ENCODE data around the gene SLC35A5. TPM values are rescaled to one million over a fixed set of nuclear protein-coding genes. Genes with fewer than 3 reads are reported as not detected.

Gene SLC35A5
- total and polyA plus RNA-seq, 4 donors: 11.7 to 25.4 (median 16.4) TPM

DNA sequence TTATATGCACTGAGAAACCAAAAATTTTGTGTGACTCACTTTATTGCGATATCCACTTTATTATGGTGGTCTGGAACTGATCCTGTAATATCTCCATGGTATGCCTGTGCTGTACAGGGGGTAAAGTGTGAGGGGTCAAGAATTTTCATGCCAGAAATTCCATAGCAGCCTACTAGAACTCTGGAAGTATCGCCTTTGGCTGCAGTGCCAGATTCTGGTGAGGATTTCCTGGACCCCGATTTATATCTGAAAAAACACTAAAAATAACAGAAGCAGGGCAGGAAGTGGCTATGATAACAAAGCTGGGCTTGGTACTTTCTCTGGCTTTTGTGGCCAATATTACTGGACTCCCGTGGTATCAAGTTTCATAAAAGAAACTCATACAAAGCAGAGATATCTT, 42.7 kb downstream of the SLC35A5 start:
- no peak for DNase-seq (ENCODE audit: low spot score)
- no peaks in the 10 kb centered on the region for H3K9me3 ChIP-seq (ENCODE audit: control insufficient read depth in 4 of 4, low read length in 3 of 4)
- no peaks in the 10 kb centered on the region for H3K4me1 ChIP-seq (ENCODE audit: control insufficient read depth in 4 of 4, insufficient read depth in 4 of 4, low read length in 3 of 4)
- WGBS: 55% methylated on average over 4 of the region's 4 CpGs
- no peaks in the 10 kb centered on the region for H3K36me3 ChIP-seq (ENCODE audit: control insufficient read depth in 4 of 4, insufficient read depth in 3 of 4, low read depth in 1 of 4, low read length in 3 of 4)
- H3K4me3 ChIP-seq (ENCODE audit: low read depth in 1 of 3, low read length in 3 of 3): no peak overlapping the region
- H3K27ac ChIP-seq (ENCODE audit: low read depth in 1 of 2, low read length in 2 of 2): no peak overlapping the region
- no peak overlapping the region for H3K9ac ChIP-seq (ENCODE audit: low read depth in 1 of 2, low read length in 2 of 2)
- peaks cover 0 to 4% (median 0%) of the 10 kb centered on the region in 4 donors for H3K27me3 ChIP-seq (ENCODE audit: control insufficient read depth in 4 of 4, insufficient read depth in 4 of 4, low read length in 3 of 4)
- TF ChIP-seq JUND (IDR thresholded peaks at IDR 0.05): no peak
- peak; percentile 58 for TF ChIP-seq NR2F2 (IDR thresholded peaks at IDR 0.05)

DNA sequence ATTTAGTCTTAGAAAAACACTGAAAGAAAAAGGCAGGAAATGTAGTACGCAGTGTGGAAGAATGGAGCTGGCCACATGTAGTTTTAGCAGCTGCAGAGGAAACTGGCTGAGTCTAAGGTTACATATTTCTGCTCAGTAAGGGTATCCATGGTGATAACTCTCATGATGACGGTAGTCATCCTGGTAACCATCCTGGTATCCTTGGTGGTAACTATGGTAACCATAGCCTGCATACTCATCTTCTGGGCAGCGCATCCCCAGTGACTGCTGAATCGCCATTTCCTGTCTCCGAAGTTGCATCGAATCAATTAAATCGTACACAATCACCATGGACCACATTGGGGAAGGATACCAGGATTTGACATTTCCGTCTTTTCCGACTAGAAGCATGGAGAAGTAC, 43.4 kb downstream of the SLC35A5 start:
- no peak overlapping the region for H3K4me3 ChIP-seq (ENCODE audit: low read depth in 1 of 3, low read length in 3 of 3)
- H3K27ac ChIP-seq (ENCODE audit: low read depth in 1 of 2, low read length in 2 of 2): no peak overlapping the region
- peaks cover 0 to 4% (median 0%) of the 10 kb centered on the region in 4 donors for H3K27me3 ChIP-seq (ENCODE audit: control insufficient read depth in 4 of 4, insufficient read depth in 4 of 4, low read length in 3 of 4)
- no peaks in the 10 kb centered on the region for H3K9me3 ChIP-seq (ENCODE audit: control insufficient read depth in 4 of 4, low read length in 3 of 4)
- no peak for DNase-seq (ENCODE audit: low spot score)
- 72% methylated on average over 9 of the region's 9 CpGs for WGBS
- H3K36me3 ChIP-seq (ENCODE audit: control insufficient read depth in 4 of 4, insufficient read depth in 3 of 4, low read depth in 1 of 4, low read length in 3 of 4): no peaks in the 10 kb centered on the region
- H3K9ac ChIP-seq (ENCODE audit: low read depth in 1 of 2, low read length in 2 of 2): no peak overlapping the region
- TF ChIP-seq TAF1 (conservative IDR thresholded peaks at IDR 0.05) (no peak), EGR1 (IDR thresholded peaks at IDR 0.05; ENCODE audit: low read depth in 2 of 2) (no peak), HNF4A (conservative IDR thresholded peaks at IDR 0.05) (no peak), SP1 (IDR thresholded peaks at IDR 0.05) (no peak), HNF4G (IDR thresholded peaks at IDR 0.05) (no peak), YY1 (IDR thresholded peaks at IDR 0.05) (no peak), GABPA (IDR thresholded peaks at IDR 0.05 in 1 of 2, conservative IDR thresholded peaks at IDR 0.05 in 1 of 2) (no peak), RAD21 (IDR thresholded peaks at IDR 0.05) (no peak), FOXA1 (IDR thresholded peaks at IDR 0.05) (no peak), JUND (IDR thresholded peaks at IDR 0.05) (no peak), RXRA (IDR thresholded peaks at IDR 0.05) (no peak), NR2F2 (IDR thresholded peaks at IDR 0.05) (no peak)
- TF ChIP-seq, protein P1, sequence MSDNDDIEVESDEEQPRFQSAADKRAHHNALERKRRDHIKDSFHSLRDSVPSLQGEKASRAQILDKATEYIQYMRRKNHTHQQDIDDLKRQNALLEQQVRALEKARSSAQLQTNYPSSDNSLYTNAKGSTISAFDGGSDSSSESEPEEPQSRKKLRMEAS (IDR thresholded peaks at IDR 0.05): no peak
- TF ChIP-seq, protein P2, sequence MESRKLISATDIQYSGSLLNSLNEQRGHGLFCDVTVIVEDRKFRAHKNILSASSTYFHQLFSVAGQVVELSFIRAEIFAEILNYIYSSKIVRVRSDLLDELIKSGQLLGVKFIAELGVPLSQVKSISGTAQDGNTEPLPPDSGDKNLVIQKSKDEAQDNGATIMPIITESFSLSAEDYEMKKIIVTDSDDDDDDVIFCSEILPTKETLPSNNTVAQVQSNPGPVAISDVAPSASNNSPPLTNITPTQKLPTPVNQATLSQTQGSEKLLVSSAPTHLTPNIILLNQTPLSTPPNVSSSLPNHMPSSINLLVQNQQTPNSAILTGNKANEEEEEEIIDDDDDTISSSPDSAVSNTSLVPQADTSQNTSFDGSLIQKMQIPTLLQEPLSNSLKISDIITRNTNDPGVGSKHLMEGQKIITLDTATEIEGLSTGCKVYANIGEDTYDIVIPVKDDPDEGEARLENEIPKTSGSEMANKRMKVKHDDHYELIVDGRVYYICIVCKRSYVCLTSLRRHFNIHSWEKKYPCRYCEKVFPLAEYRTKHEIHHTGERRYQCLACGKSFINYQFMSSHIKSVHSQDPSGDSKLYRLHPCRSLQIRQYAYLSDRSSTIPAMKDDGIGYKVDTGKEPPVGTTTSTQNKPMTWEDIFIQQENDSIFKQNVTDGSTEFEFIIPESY (IDR thresholded peaks at IDR 0.05): no peak
- TF ChIP-seq, protein P3, sequence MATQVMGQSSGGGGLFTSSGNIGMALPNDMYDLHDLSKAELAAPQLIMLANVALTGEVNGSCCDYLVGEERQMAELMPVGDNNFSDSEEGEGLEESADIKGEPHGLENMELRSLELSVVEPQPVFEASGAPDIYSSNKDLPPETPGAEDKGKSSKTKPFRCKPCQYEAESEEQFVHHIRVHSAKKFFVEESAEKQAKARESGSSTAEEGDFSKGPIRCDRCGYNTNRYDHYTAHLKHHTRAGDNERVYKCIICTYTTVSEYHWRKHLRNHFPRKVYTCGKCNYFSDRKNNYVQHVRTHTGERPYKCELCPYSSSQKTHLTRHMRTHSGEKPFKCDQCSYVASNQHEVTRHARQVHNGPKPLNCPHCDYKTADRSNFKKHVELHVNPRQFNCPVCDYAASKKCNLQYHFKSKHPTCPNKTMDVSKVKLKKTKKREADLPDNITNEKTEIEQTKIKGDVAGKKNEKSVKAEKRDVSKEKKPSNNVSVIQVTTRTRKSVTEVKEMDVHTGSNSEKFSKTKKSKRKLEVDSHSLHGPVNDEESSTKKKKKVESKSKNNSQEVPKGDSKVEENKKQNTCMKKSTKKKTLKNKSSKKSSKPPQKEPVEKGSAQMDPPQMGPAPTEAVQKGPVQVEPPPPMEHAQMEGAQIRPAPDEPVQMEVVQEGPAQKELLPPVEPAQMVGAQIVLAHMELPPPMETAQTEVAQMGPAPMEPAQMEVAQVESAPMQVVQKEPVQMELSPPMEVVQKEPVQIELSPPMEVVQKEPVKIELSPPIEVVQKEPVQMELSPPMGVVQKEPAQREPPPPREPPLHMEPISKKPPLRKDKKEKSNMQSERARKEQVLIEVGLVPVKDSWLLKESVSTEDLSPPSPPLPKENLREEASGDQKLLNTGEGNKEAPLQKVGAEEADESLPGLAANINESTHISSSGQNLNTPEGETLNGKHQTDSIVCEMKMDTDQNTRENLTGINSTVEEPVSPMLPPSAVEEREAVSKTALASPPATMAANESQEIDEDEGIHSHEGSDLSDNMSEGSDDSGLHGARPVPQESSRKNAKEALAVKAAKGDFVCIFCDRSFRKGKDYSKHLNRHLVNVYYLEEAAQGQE (IDR thresholded peaks at IDR 0.05): no peak
- TF ChIP-seq, protein P4, sequence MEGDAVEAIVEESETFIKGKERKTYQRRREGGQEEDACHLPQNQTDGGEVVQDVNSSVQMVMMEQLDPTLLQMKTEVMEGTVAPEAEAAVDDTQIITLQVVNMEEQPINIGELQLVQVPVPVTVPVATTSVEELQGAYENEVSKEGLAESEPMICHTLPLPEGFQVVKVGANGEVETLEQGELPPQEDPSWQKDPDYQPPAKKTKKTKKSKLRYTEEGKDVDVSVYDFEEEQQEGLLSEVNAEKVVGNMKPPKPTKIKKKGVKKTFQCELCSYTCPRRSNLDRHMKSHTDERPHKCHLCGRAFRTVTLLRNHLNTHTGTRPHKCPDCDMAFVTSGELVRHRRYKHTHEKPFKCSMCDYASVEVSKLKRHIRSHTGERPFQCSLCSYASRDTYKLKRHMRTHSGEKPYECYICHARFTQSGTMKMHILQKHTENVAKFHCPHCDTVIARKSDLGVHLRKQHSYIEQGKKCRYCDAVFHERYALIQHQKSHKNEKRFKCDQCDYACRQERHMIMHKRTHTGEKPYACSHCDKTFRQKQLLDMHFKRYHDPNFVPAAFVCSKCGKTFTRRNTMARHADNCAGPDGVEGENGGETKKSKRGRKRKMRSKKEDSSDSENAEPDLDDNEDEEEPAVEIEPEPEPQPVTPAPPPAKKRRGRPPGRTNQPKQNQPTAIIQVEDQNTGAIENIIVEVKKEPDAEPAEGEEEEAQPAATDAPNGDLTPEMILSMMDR (IDR thresholded peaks at IDR 0.05; ENCODE audit: low read depth, low read length, missing input control): no peak
- TF ChIP-seq, protein P5, sequence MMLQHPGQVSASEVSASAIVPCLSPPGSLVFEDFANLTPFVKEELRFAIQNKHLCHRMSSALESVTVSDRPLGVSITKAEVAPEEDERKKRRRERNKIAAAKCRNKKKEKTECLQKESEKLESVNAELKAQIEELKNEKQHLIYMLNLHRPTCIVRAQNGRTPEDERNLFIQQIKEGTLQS (IDR thresholded peaks at IDR 0.05): no peak
- H3K4me1 ChIP-seq (ENCODE audit: control insufficient read depth in 4 of 4, insufficient read depth in 4 of 4, low read length in 3 of 4): no peaks in the 10 kb centered on the region

All from liver (tissue), 9 donors.